ENCODE measurements around the gene METTL8. TPM values are rescaled to one million over a fixed set of nuclear protein-coding genes. Genes with fewer than 3 reads are reported as not detected.
A peak's percentile ranks its signal among the peaks of the same experiment; 100 is the strongest.
"Not testable (repeated sequence)": the region's sequence is repeated elsewhere in the genome, so short reads cannot be mapped to it uniquely, and the experiment has no call there.

The METTL8 gene
- total RNA-seq, 1 donor from 2014 or later = 42.9 TPM

DNA sequence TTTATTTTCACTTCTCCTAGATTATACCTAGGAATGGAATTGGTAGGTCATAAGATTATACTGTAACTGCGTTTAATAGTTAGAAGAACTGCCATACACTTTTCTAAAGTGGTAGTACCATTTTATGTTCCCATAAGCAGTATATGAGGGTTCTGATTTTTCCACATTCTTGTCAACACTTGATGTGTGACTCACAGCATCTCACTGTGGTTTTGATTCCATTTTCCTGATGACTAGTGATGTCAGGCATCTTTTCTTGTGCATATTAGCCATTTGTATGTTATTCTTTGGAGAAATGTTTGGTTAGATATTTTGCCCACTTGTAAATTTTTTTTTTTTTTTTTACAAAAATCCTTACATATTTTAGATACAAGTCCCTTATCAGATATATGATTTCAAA is 2.5 kb upstream of the METTL8 start:
- Mint-ChIP-seq H3K4me1 (peaks cover 25% of the 10 kb centered on the region), H3K4me3 (no peak overlapping the region)

DNA sequence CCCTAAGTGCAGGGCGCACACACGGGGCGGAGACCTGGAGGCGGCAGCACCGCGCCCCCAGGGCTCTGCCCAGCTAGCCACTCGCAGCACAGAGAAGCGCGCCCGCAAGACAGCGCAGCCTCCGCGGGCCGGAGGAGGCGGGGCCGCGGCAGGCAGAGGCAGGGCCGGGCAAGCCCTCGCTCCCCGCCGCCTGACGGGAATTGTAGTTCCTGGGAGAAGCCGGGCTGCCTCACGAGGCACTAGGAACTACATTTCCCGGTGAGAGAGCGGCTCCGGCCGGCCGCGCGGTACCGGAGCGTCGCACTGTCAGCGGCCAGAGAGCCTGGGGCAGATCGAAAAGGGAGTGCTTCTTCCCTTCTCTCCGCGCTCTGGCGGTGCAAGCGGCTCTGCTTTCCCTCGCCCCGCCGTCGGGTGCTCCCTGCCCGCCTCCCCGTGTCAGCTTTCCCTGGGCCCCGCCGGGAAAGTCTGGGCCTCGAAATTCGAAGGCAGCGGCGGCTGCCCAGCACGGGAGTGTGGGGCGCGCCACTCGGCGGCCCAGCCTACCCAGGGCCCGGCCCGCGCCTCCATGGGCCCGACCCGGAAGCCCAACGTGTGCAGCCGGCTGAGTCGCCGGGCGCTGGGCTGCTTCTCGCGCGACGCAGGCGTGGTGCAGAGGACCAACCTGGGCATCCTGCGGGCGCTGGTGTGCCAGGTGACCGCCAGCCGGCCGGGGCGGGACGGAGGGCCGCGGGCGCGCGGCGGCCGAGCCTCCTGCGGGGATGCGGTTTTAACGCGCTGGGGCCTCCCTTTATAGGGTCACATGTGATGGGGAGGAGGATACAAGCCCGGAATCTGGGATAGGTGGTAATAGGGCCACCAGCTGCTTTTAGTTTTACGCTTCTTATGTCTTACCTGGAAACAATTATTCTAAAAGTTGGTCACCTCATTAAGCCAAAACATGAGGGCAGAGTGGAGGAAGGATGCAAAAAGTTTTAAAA is 511 bp upstream of the METTL8 start, which contains the start of gene DCAF17:
TSS of gene DCAF17 (plus strand) at position 214 of the 977 bp plus-strand sequence. CDS start at position 566, 352 bp downstream.
- peak; percentile 98 for DNase-seq
- peak within 1 kb of the TSS; percentile 88 for H3K27ac Mint-ChIP-seq
- intact Hi-C loops (cut with micrococcal nuclease) = loop anchor here (1.0 to 10.0 kb wide), 8 partner anchors 89 to 1120 kb away; partner anchors contain the start of genes GORASP2, PDK1 and TLK1
- H3K9me3 Mint-ChIP-seq = no peaks in the 10 kb centered on the region
- H3K27me3 Mint-ChIP-seq = no peaks in the 10 kb centered on the region
- H3K4me1 Mint-ChIP-seq = peaks cover 23% of the 10 kb centered on the region
- H3K36me3 Mint-ChIP-seq (ENCODE audit: low read depth) = peaks cover 52% of the 10 kb centered on the region
- peak within 1 kb of the TSS; percentile 82 for H3K4me3 Mint-ChIP-seq

More for the DNA sequence above, 2.5 kb upstream of the METTL8 start:
- Mint-ChIP-seq H3K27me3 (no peaks in the 10 kb centered on the region), H3K27ac (no peak overlapping the region), H3K36me3 (ENCODE audit: low read depth) (peaks cover 54% of the 10 kb centered on the region), H3K9me3 (no peaks in the 10 kb centered on the region)
- intact Hi-C loops (cut with micrococcal nuclease) = loop anchor here (10.0 kb wide), 1 partner anchor 1118 kb away; the partner anchor contains the start of gene PDK1
- DNase-seq = no peak

- H3K4me1 Mint-ChIP-seq = peaks cover 19% of the 10 kb centered on the region
- peak; percentile 79 for DNase-seq
- intact Hi-C loops (cut with micrococcal nuclease) = loop anchor here (2.0 to 10.0 kb wide), 2 partner anchors 16 to 1122 kb away; partner anchors contain the start of gene PDK1
- peak overlapping the region; percentile 88 for H3K27ac Mint-ChIP-seq
- H3K27me3 Mint-ChIP-seq = no peaks in the 10 kb centered on the region
- H3K9me3 Mint-ChIP-seq = no peaks in the 10 kb centered on the region
- peak overlapping the region; percentile 82 for H3K4me3 Mint-ChIP-seq
- peaks cover 49% of the 10 kb centered on the region for H3K36me3 Mint-ChIP-seq (ENCODE audit: low read depth)
Observed at GRCh38 chr2:171432969-171433762, 624 bp downstream of the METTL8 start.

GRCh38 chr2:171432206-171432968 is 1.4 kb downstream of the METTL8 start:
- Mint-ChIP-seq H3K27me3 (no peaks in the 10 kb centered on the region), H3K4me3 (peak overlapping the region; percentile 82), H3K9me3 (no peaks in the 10 kb centered on the region), H3K4me1 (peaks cover 17% of the 10 kb centered on the region), H3K27ac (peak overlapping the region; percentile 88), H3K36me3 (ENCODE audit: low read depth) (peaks cover 43% of the 10 kb centered on the region)
- DNase-seq = no peak
- intact Hi-C loops (cut with micrococcal nuclease) = loop anchor here (2.0 to 10.0 kb wide), 2 partner anchors 16 to 1122 kb away; partner anchors contain the start of gene PDK1

GRCh38 chr2:171431677-171432167 is 2.1 kb downstream of the METTL8 start:
- intact Hi-C loops (cut with micrococcal nuclease) = loop anchor here (2.0 to 10.0 kb wide), 2 partner anchors 15 to 1123 kb away; partner anchors contain the start of gene PDK1
- peak overlapping the region; percentile 73 for H3K27ac Mint-ChIP-seq
- DNase-seq = no peak
- H3K9me3 Mint-ChIP-seq = peaks cover 4% of the 10 kb centered on the region
- H3K4me1 Mint-ChIP-seq = peaks cover 17% of the 10 kb centered on the region
- peak overlapping the region; percentile 82 for H3K4me3 Mint-ChIP-seq
- no peaks in the 10 kb centered on the region for H3K27me3 Mint-ChIP-seq
- peaks cover 41% of the 10 kb centered on the region for H3K36me3 Mint-ChIP-seq (ENCODE audit: low read depth)

DNA sequence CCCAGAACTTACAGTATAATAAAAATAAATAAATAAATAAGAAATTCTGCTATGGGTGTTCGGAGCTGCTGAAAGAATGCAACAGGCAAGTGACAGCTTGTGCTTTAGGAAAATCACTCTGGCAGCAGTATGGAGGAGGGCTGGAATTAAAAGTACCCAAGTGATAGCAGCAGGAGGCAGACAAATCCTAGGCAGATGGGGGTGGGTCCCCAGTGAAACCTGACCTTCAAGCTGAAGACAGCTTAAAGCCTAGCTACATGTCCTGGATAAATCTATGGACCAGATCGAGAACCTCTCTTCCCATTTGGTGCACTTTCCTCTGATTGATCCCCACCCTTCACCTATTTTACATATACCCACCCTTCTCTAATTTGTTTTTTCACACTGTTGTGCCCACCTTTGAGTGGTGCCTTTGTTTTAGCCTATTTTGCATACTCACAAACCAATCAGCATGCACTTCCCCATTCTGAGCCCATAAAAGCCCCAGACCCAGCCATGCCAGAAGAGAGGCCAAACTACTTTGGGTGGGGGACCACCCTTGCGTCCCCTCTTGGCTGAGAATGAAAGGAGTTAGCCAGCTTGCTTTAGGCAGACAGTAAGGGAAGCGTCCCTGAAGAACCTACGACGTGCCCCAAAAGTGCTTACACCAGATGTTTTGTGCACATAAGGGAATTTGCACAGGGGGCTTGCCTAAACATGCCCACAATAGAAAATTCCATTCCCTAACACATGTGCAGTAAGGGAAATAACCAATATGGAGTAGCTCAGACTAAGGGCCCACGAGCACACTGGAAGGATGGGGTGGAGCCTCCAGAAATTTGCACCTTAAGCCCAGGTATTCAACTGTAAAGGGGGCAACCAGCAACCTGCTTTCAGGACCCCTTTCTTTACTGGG is 3.0 kb downstream of the METTL8 start:
- intact Hi-C loops (cut with micrococcal nuclease) = loop anchor here (10.0 kb wide), 1 partner anchor 1124 kb away; the partner anchor contains the start of gene PDK1
- Mint-ChIP-seq H3K9me3 (peaks cover 4% of the 10 kb centered on the region), H3K36me3 (ENCODE audit: low read depth) (peaks cover 36% of the 10 kb centered on the region), H3K27me3 (no peaks in the 10 kb centered on the region), H3K4me3 (no peak overlapping the region), H3K4me1 (peaks cover 17% of the 10 kb centered on the region), H3K27ac (no peak overlapping the region)
- no peak for DNase-seq

DNA sequence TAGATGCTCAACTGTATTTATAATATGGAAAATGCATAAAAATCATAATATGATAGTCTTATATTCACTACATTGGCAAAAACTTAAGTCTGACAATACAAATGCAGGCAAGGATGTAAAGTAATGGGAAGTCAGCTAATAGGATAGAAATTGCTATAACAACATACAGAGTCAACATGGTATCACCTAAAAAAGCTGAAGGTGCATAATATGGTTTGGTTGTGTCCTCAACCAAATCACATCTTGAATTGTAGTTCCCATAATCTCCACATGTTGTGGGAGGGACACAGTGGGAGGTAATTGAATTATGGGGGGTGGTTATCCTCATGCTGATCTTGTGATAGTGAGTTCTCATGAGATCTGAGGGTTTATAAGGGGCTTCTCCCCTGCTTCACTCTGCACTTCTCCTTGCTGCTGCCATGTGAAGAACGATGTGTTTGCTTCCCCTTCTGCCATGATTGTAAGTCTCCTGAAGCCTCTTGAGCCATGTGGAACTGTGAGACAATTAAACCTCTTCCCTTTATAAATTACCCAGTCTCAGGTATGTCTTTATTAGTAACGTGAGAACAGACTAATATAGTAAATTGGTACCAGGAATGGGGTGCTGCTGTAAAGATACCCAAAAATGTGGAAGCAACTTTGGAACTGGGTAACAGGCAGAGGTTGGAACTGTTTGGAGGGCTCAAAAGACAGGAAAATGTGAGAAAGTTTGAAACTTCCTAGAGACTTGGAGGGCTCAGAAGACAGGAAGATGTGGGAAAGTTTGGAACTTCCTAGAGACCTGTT is 10.9 kb downstream of the METTL8 start:
- H3K9me3 Mint-ChIP-seq = peaks cover 32% of the 10 kb centered on the region
- H3K36me3 Mint-ChIP-seq (ENCODE audit: low read depth) = peaks cover 40% of the 10 kb centered on the region
- H3K4me1 Mint-ChIP-seq = peaks cover 14% of the 10 kb centered on the region
- H3K27ac Mint-ChIP-seq; intact Hi-C loops (cut with micrococcal nuclease); H3K4me3 Mint-ChIP-seq; H3K27me3 Mint-ChIP-seq: not testable (repeated sequence)
- DNase-seq = peak; percentile 35

DNA sequence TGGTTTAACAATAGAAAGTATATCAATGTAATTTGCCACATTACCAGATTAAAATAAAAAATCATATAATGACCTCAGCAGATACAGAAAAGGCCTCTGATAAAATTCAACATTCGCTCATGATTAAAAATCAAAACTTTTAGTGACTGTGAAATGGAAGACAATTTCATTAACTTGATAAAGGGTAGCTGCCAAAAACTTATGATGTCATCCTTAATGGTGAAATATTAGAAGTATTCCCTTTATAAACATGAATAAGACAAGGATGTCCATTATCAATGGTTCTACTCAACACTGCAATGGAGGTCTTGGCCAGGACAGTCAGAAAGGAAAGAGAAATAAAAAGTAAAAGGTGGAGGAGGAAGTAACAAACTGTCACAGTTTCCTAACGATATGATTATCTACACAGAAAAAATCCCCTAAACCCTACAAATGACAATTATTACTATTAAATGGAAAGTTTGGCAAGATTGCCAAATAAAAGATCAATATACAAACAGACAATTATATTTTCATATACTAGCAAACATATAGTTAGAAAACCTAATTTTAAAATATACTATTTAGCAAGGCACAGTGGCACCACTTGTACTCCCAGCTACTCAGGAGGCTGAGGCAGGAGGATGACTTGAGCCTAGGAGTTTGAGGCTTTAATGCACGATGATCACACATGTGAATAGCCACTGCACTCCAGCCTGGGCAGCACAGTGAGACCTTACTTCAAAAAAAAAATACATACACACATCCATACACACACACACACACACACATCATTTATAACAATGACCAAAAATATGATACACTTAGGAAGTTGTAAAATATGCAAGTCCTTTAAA is 12.8 kb downstream of the METTL8 start:
- Mint-ChIP-seq H3K36me3 (ENCODE audit: low read depth) (peaks cover 34% of the 10 kb centered on the region), H3K4me1 (peaks cover 21% of the 10 kb centered on the region), H3K9me3 (peaks cover 27% of the 10 kb centered on the region), H3K4me3 (no peak overlapping the region), H3K27ac (peak overlapping the region; percentile 39), H3K27me3 (no peaks in the 10 kb centered on the region)
- intact Hi-C loops (cut with micrococcal nuclease) = no loop called here
- no peak for DNase-seq

- intact Hi-C loops (cut with micrococcal nuclease) = loop anchor here (5.0 kb wide), 1 partner anchor 172 kb away; no protein-coding TSS in a partner anchor
- Mint-ChIP-seq H3K4me3 (no peak overlapping the region), H3K9me3 (peaks cover 14% of the 10 kb centered on the region), H3K4me1 (peaks cover 28% of the 10 kb centered on the region), H3K27me3 (no peaks in the 10 kb centered on the region), H3K27ac (no peak overlapping the region), H3K36me3 (ENCODE audit: low read depth) (peaks cover 24% of the 10 kb centered on the region)
- peak; percentile 21 for DNase-seq
Observed at GRCh38 chr2:171419333-171419732, 14.5 kb downstream of the METTL8 start.

DNA sequence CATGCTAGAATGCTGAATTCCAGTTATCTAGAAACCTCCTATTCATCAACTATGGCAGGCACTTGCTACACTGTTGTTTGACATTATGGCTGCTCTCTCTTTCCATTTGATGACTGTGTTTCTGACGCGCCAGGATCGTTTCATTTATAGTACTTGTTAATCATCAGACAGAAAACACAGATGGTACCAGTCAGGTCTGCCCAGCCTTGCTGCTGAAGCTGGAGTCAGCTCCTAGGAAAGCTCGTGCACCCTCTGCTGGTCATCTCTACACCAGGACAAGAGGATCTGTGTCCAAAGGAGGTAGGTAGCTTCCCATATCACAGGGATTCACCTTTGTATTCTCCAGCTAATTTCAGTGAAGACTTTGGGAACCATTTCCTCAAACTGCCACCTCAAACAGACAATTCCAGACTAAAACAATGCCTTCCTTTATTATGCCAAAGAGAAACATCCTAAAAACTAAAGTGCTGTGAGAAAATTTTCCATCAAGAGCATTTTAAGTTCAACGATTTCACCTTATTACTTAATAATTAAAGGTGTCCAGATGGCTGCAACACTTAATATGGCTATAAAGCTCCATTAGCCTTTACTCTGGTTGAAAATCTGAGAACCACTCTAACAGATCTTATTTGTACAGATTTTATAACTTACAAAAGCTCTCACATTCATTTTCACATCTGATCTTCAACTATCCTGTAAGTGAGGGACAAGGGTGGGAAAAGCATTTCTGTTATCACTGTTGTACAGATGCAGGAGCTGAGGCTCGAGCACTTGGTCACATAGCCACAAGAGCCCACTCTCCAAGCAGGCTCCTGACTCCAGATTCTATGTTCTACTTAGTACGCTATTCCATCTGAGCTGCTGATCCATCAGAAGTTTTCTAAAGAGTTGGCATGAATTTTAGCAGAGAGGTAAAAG is 17.5 kb downstream of the METTL8 start:
- Mint-ChIP-seq H3K9me3 (peaks cover 3% of the 10 kb centered on the region), H3K36me3 (ENCODE audit: low read depth) (peaks cover 7% of the 10 kb centered on the region), H3K4me3 (no peak overlapping the region), H3K4me1 (peaks cover 23% of the 10 kb centered on the region), H3K27me3 (no peaks in the 10 kb centered on the region), H3K27ac (peak overlapping the region; percentile 80)
- DNase-seq = peak; percentile 93
- intact Hi-C loops (cut with micrococcal nuclease) = loop anchor here (1.0 to 5.0 kb wide), 8 partner anchors 17 to 487 kb away; partner anchors contain the start of genes GORASP2, METTL8 and TLK1

Measured in activated CD4-positive, alpha-beta T cell treated with anti-CD3 and anti-CD28 coated beads, Interleukin-2, amount 10 ng/mL, durations not matched to agents 24 days and 14 days (primary cell).